HL-60 (cell line): Measurements from ENCODE around the gene PARL.

ENCODE experiments used
- DNase-seq, 2 experiments: peaks; one replicate each; pipeline ENCODE4 v3.0.0-alpha.2; 2010 to 2020; ENCODE audit warnings: low read depth in 1 of 2, low spot score in 1 of 2
- H3K27ac ChIP-seq: fragments of 250-450 bp; sonication (Bioruptor Pico); replicated peaks from 2 replicates; pipeline ENCODE4 v1.5.1; 2020; ENCODE audit warnings: mild to moderate bottlenecking, moderate library complexity
- H3K27me3 ChIP-seq: fragments of 250-450 bp; sonication (Bioruptor Pico); 2 replicates; pipeline ENCODE4 v1.5.1; 2021; ENCODE audit warnings: mild to moderate bottlenecking, moderate library complexity; ENCODE audit not compliant: insufficient read depth, poor library complexity, severe bottlenecking
- H3K4me3 ChIP-seq: replicated peaks from 2 replicates; pipeline ENCODE4 v1.5.1; 2011; ENCODE audit warnings: mild to moderate bottlenecking, control low read depth, low read length; ENCODE audit not compliant: insufficient read depth
- CTCF ChIP-seq: IDR thresholded peaks from one replicate; pipeline ENCODE4 v1.5.1; 2011; ENCODE audit warnings: low read length, control low read depth, inconsistent platforms; ENCODE audit not compliant: insufficient read depth
- GABPA ChIP-seq: IDR thresholded peaks from 2 replicates; pipeline ENCODE4 v1.6.1; 2012; ENCODE audit warnings: low read depth
- POLR2AphosphoS5 ChIP-seq: IDR thresholded peaks from 2 replicates; pipeline ENCODE4 v1.6.1; 2012; ENCODE audit warnings: low read depth
- REST ChIP-seq: IDR thresholded peaks from 2 replicates; pipeline ENCODE4 v1.6.1; 2012; ENCODE audit warnings: low read depth; ENCODE audit not compliant: insufficient replicate concordance
- SPI1 ChIP-seq: IDR thresholded peaks from 2 replicates; pipeline ENCODE4 v1.6.1; 2012; ENCODE audit warnings: low read depth, mild to moderate bottlenecking, borderline replicate concordance

PARL gene

DNA sequence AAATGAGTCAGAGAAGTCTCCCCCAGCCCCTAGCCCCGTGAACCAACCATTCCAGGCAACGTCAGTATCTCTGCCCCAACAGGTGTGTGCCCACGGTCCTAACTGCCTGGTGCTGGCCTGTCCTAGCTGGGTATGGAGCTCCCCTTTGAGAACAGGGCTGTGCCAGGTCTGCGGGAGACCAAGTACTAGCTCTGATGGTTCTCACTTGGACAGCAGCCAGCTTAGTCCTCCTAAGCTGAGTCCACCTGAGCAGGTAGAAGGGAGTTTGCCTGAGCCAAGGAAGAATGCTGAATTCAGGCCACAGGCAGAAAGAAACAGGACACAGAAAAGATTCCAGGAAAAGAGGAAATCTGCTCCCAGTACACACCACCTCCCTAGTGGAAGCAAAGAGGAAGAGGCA, 33.1 kb upstream of the PARL start:
- TF ChIP-seq REST (no peak), SPI1 (no peak), GABPA (no peak), POLR2AphosphoS5 (no peak), CTCF (no peak)
- DNase-seq, result no peak
- H3K27me3 ChIP-seq, result no peaks in the 10 kb centered on the region
- no peak overlapping the region for H3K4me3 ChIP-seq
- H3K27ac ChIP-seq, result no peak overlapping the region

DNA sequence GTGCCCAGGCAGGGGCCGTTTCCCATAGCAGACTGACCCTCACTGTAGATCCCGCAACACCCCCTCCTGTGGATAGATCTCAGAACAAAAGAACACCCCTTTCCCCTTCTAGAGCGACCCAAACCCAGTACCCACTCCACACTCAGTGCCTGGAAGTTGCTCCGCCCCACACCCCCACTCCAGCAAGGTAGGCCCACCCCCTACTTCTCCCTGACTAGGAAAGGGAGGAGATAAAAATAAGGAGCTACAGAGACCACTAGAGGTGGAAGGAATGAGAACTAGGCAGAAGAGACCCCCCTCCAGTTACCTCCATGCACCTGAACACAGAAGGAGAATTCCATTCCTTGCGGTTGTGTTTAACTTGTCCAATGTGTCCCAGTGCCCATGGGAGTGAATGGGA, 30.2 kb upstream of the PARL start:
- H3K27ac ChIP-seq, result no peak overlapping the region
- no peaks in the 10 kb centered on the region for H3K27me3 ChIP-seq
- DNase-seq, result no peak
- TF ChIP-seq SPI1 (no peak), POLR2AphosphoS5 (no peak), CTCF (no peak), REST (no peak), GABPA (no peak)
- H3K4me3 ChIP-seq, result no peak overlapping the region

DNA sequence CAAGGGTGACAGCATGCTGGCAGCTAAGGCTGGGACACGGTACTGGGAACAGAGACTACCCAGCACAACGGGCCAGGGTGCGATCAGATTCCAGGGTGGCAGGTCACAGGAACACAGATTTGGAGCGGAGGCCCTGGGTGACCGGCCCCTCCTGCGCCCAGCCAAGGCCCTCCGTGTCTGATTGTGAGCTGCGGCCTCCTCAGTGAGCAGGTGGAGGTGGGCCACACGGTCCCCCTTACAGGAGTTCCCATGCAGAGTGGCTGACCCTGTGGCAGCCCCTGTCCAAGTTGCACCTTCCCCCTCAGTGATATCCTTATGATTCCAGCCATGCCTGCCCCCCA, 28.9 kb upstream of the PARL start:
- no peaks in the 10 kb centered on the region for H3K27me3 ChIP-seq
- no peak for DNase-seq
- no peak overlapping the region for H3K27ac ChIP-seq
- H3K4me3 ChIP-seq, result no peak overlapping the region
- TF ChIP-seq GABPA, result no peak
- TF ChIP-seq SPI1, result no peak
- TF ChIP-seq POLR2AphosphoS5, result no peak
- TF ChIP-seq CTCF, result no peak
- TF ChIP-seq REST, result no peak
